GM23338 (cell line): ENCODE data around the gene SETBP1. TPM values are rescaled to one million over a fixed set of nuclear protein-coding genes. Genes with fewer than 3 reads are reported as not detected.
A peak's percentile ranks its signal among the peaks of the same experiment; 100 is the strongest.

ENCODE experiments used
- ATAC-seq: fragments of 200-7000 bp; cut with Tn5 transposase; 3 replicates; pipeline ENCODE4 v1.9.1; 2020
- DNase-seq: peaks from one replicate; pipeline ENCODE4 v3.0.0-alpha.2; 2015; ENCODE audit warnings: low spot score
- H2AFZ ChIP-seq: fragments of 200-600 bp; sonication (generic); 2 replicates; pipeline ENCODE4 v1.8.0; 2016; ENCODE audit warnings: antibody characterized with exemption, mild to moderate bottlenecking, moderate library complexity
- H3F3A ChIP-seq: fragments of 200-600 bp; sonication (generic); replicated peaks from 2 replicates; pipeline ENCODE4 v1.8.0; 2017; ENCODE audit warnings: antibody characterized with exemption, mixed run types, low read depth
- H3K27ac ChIP-seq: fragments of 200-600 bp; sonication (generic); 2 replicates; pipeline ENCODE4 v1.6.1; 2016; ENCODE audit warnings: low read depth
- H3K27me3 ChIP-seq: fragments of 200-600 bp; sonication (generic); 2 replicates; pipeline ENCODE4 v1.8.0; 2016; ENCODE audit warnings: mild to moderate bottlenecking, mixed run types, moderate library complexity; ENCODE audit not compliant: insufficient read depth
- H3K36me3 ChIP-seq: fragments of 200-600 bp; sonication (generic); 2 replicates; pipeline ENCODE4 v1.8.0; 2016; ENCODE audit warnings: mild to moderate bottlenecking; ENCODE audit not compliant: insufficient read depth
- H3K4me1 ChIP-seq: fragments of 200-600 bp; sonication (generic); 2 replicates; pipeline ENCODE4 v1.8.0; 2016; ENCODE audit warnings: mild to moderate bottlenecking, moderate library complexity; ENCODE audit not compliant: insufficient read depth
- H3K4me2 ChIP-seq: fragments of 200-600 bp; sonication (generic); 2 replicates; pipeline ENCODE4 v1.7.1; 2017; ENCODE audit warnings: mixed run types
- H3K4me3 ChIP-seq: fragments of 200-600 bp; sonication (generic); 2 replicates; pipeline ENCODE4 v1.6.1; 2016; ENCODE audit warnings: mixed run types
- H3K79me2 ChIP-seq: fragments of 200-600 bp; sonication (generic); replicated peaks from 2 replicates; pipeline ENCODE4 v1.8.0; 2017; ENCODE audit warnings: mild to moderate bottlenecking; ENCODE audit not compliant: insufficient read depth
- H3K9me2 ChIP-seq: fragments of 200-600 bp; sonication (generic); 2 replicates; pipeline ENCODE4 v1.8.0; 2017; ENCODE audit not compliant: insufficient read depth
- H4K20me1 ChIP-seq: fragments of 200-600 bp; sonication (generic); replicated peaks from 2 replicates; pipeline ENCODE4 v1.8.0; 2017; ENCODE audit warnings: mild to moderate bottlenecking; ENCODE audit not compliant: insufficient read depth
- H3K27ac Mint-ChIP-seq: 2 replicates; pipeline ENCODE4 v1.8.0; 2020; ENCODE audit warnings: inconsistent platforms, mild to moderate bottlenecking, moderate library complexity, mixed read lengths
- H3K27me3 Mint-ChIP-seq: 3 replicates; pipeline ENCODE4 v1.8.0; 2022; ENCODE audit warnings: low read depth, mild to moderate bottlenecking, moderate library complexity, mixed read lengths, inconsistent platforms; ENCODE audit not compliant: insufficient read depth, poor library complexity
- H3K36me3 Mint-ChIP-seq: 3 replicates; pipeline ENCODE4 v1.8.0; 2021; ENCODE audit warnings: low read depth, mild to moderate bottlenecking, inconsistent platforms, moderate library complexity, mixed read lengths
- H3K4me1 Mint-ChIP-seq: 3 replicates; pipeline ENCODE4 v1.8.0; 2020; ENCODE audit warnings: mild to moderate bottlenecking, inconsistent platforms, mixed read lengths
- H3K4me3 Mint-ChIP-seq: 3 replicates; pipeline ENCODE4 v1.8.0; 2021; ENCODE audit warnings: moderate library complexity, mild to moderate bottlenecking, inconsistent platforms, mixed read lengths
- H3K9me3 Mint-ChIP-seq: 3 replicates; pipeline ENCODE4 v1.8.0; 2020; ENCODE audit warnings: moderate library complexity, mild to moderate bottlenecking, inconsistent platforms, mixed read lengths
- CREB1 ChIP-seq: fragments of 250-450 bp; sonication (Bioruptor Pico); IDR thresholded peaks from 2 replicates; pipeline ENCODE4 v1.5.0; 2020; ENCODE audit warnings: low read depth, mild to moderate bottlenecking, moderate library complexity
- ETS1 ChIP-seq: IDR thresholded peaks from 2 replicates; pipeline ENCODE4 v1.6.1; 2016; ENCODE audit warnings: antibody characterized with exemption
- EZH2 ChIP-seq: fragments of 200-600 bp; sonication (generic); IDR thresholded peaks from one replicate; pipeline ENCODE4 v1.8.0; 2017; ENCODE audit warnings: antibody characterized with exemption, mild to moderate bottlenecking, low read depth; ENCODE audit not compliant: unreplicated experiment
- EZH2phosphoT487 ChIP-seq: fragments of 200-600 bp; sonication (generic); IDR thresholded peaks from one replicate; pipeline ENCODE4 v1.8.1; 2018; ENCODE audit warnings: antibody characterized with exemption; ENCODE audit not compliant: unreplicated experiment
- JUNB ChIP-seq: IDR thresholded peaks from one replicate; pipeline ENCODE4 v1.6.1; 2016; ENCODE audit warnings: antibody characterized with exemption; ENCODE audit not compliant: unreplicated experiment
- NANOG ChIP-seq: IDR thresholded peaks from 2 replicates; pipeline ENCODE4 v1.6.1; 2016; ENCODE audit warnings: antibody characterized with exemption, borderline replicate concordance
- POLR2AphosphoS5 ChIP-seq: IDR thresholded peaks from 2 replicates; pipeline ENCODE4 v1.6.1; 2016; ENCODE audit warnings: antibody characterized with exemption, low read depth
- STAT1 ChIP-seq: IDR thresholded peaks from one replicate; pipeline ENCODE4 v1.6.1; 2016; ENCODE audit warnings: antibody characterized with exemption; ENCODE audit not compliant: unreplicated experiment
- ZNF114 ChIP-seq: fragments of 250-450 bp; sonication (Bioruptor Pico); IDR thresholded peaks from 2 replicates; pipeline ENCODE4 v1.5.0; 2020; ENCODE audit warnings: mild to moderate bottlenecking, moderate library complexity
- ZNF331 ChIP-seq: fragments of 250-450 bp; sonication (Bioruptor Pico); IDR thresholded peaks from 2 replicates; pipeline ENCODE4 v1.5.0; 2020; ENCODE audit warnings: low read depth, mild to moderate bottlenecking, moderate library complexity
- ZNF462 ChIP-seq: fragments of 250-450 bp; sonication (Bioruptor Pico); IDR thresholded peaks from 2 replicates; pipeline ENCODE4 v1.5.0; 2020; ENCODE audit warnings: mild to moderate bottlenecking, moderate library complexity
- polyA plus RNA-seq: library from polyadenylated mRNA; unstranded; fragments of >200 nt; fragmentation: Nextera tagmentation; extraction: Ambion mirVana; gene quantifications from 2 replicates; pipeline ENCODE4 v1.2.1, GENCODE V29; 2016
- total RNA-seq: library from RNA; depleted of rRNA; stranded (reverse); fragments of >200 nt; shearing (Covaris generic); gene quantifications from 2 replicates; pipeline ENCODE4 v1.2.3, GENCODE V29; 2014
- TF ChIP-seq, protein P1 (sequence below): IDR thresholded peaks from one replicate; pipeline ENCODE4 v1.6.1; 2018; ENCODE audit warnings: antibody characterized with exemption; ENCODE audit not compliant: unreplicated experiment
- TF ChIP-seq, protein P2 (sequence below), 2 experiments: fragments of 200-600 bp in 1 of 2; sonication (generic) in 1 of 2; conservative IDR thresholded peaks; 2 replicates each; pipeline versions ENCODE4 v1.5.1 to v1.6.1; 2016 to 2017; ENCODE audit warnings: antibody characterized with exemption in 2 of 2, low read depth in 2 of 2, mild to moderate bottlenecking in 2 of 2, moderate library complexity in 1 of 2

Gene SETBP1
- total and polyA plus RNA-seq, 2 experiments from 2014 or later: 1.6 to 5.5 TPM

DNA sequence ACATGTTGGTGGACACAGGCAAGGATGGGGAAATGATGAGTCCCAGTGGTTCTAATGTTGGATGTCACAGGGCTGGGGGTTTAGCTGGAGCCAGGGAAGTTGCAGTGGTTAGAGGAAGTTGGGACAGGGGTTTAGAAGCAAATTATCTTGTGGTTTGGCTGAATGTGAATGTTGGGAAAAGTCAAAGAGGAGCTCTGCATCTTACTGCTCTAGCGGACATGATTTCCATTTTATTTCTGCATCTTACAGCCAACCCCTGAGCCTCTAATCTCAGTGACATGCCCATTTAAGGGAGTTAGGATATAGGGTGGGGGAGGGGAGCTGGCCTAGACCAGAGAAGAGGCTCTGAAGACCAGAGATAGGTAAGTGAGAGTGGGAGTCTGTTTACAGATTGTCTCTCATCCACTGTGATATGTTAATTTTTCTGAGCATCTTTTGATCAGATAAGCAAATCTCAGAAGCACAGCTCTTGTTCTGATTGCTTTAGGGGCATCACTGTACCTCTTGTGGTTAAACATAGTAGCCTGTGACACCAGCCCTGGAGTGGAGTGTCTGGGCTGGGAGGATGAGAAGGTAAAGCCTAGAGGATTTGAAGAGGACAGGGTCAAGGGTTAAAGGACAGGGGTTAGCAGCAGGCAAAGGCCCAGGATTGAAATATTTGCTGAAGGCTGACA, 43.6 kb downstream of the SETBP1 start:
- Histone ChIP-seq H2AFZ (no peak overlapping the region), H4K20me1 (no peaks in the 10 kb centered on the region; the same call in 1 of the 2 replicates), H3K36me3 (no peaks in the 10 kb centered on the region), H3K27me3 (no peaks in the 10 kb centered on the region), H3K4me3 (no peak overlapping the region), H3K4me2 (peak overlapping the region; percentile 56; the same call in 1 of the 2 replicates), H3K79me2 (peaks cover 4% of the 10 kb centered on the region; the same call in 1 of the 2 replicates), H3K4me1 (peaks cover 25% of the 10 kb centered on the region), H3F3A (no peaks in the 10 kb centered on the region), H3K9me2 (peaks cover 12% of the 10 kb centered on the region; the same call in 1 of the 2 replicates), H3K27ac (no peak overlapping the region)
- Mint-ChIP-seq H3K36me3 (peaks cover 3% of the 10 kb centered on the region; the same call in 1 of the 3 replicates), H3K4me1 (peaks cover 35% of the 10 kb centered on the region), H3K27me3 (peaks cover 10% of the 10 kb centered on the region), H3K9me3 (no peaks in the 10 kb centered on the region), H3K4me3 (no peak overlapping the region; the same call in 2 of the 3 replicates), H3K27ac (no peak overlapping the region)
- ATAC-seq: peak; percentile 74
- DNase-seq: peak; percentile 22
- TF ChIP-seq ZNF462 (CRISPR knock-in tag): no peak
- TF ChIP-seq CREB1: no peak
- TF ChIP-seq, protein P1, sequence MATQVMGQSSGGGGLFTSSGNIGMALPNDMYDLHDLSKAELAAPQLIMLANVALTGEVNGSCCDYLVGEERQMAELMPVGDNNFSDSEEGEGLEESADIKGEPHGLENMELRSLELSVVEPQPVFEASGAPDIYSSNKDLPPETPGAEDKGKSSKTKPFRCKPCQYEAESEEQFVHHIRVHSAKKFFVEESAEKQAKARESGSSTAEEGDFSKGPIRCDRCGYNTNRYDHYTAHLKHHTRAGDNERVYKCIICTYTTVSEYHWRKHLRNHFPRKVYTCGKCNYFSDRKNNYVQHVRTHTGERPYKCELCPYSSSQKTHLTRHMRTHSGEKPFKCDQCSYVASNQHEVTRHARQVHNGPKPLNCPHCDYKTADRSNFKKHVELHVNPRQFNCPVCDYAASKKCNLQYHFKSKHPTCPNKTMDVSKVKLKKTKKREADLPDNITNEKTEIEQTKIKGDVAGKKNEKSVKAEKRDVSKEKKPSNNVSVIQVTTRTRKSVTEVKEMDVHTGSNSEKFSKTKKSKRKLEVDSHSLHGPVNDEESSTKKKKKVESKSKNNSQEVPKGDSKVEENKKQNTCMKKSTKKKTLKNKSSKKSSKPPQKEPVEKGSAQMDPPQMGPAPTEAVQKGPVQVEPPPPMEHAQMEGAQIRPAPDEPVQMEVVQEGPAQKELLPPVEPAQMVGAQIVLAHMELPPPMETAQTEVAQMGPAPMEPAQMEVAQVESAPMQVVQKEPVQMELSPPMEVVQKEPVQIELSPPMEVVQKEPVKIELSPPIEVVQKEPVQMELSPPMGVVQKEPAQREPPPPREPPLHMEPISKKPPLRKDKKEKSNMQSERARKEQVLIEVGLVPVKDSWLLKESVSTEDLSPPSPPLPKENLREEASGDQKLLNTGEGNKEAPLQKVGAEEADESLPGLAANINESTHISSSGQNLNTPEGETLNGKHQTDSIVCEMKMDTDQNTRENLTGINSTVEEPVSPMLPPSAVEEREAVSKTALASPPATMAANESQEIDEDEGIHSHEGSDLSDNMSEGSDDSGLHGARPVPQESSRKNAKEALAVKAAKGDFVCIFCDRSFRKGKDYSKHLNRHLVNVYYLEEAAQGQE: no peak
- no peak for TF ChIP-seq POLR2AphosphoS5
- no peak for TF ChIP-seq NANOG
- no peak for TF ChIP-seq ZNF331
- TF ChIP-seq, protein P2, sequence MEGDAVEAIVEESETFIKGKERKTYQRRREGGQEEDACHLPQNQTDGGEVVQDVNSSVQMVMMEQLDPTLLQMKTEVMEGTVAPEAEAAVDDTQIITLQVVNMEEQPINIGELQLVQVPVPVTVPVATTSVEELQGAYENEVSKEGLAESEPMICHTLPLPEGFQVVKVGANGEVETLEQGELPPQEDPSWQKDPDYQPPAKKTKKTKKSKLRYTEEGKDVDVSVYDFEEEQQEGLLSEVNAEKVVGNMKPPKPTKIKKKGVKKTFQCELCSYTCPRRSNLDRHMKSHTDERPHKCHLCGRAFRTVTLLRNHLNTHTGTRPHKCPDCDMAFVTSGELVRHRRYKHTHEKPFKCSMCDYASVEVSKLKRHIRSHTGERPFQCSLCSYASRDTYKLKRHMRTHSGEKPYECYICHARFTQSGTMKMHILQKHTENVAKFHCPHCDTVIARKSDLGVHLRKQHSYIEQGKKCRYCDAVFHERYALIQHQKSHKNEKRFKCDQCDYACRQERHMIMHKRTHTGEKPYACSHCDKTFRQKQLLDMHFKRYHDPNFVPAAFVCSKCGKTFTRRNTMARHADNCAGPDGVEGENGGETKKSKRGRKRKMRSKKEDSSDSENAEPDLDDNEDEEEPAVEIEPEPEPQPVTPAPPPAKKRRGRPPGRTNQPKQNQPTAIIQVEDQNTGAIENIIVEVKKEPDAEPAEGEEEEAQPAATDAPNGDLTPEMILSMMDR (conservative IDR thresholded peaks at IDR 0.05; ENCODE audit: low read depth in 2 of 2): no peak
- no peak for TF ChIP-seq ZNF114 (CRISPR knock-in tag)
- no peak for TF ChIP-seq JUNB
- no peak for TF ChIP-seq STAT1
- no peak for TF ChIP-seq ETS1
- no peak for TF ChIP-seq EZH2phosphoT487
- TF ChIP-seq EZH2: no peak
